ENCODE results near the gene TRIM3.

The TRIM3 gene

DNA sequence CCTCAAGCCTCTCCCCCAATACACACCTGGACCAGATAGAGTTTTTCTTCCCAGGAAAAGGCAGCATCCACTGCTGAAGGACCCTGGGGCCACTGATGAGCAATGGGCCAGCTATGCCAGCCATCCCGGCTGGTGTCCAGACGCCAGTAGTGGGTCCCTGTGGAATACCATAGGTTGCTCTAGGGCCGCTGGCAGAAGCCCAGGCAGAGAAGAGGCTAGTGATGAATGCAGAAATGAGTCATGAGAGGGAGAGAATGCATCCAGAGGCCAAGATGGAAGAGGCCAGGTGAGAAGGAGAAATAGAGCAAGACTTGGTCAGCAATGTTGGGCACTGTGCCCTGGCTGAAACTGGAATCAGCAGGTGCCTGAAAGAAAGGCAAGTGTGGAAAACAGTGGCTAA, 41.9 kb downstream of the TRIM3 start (continued):
- TF ChIP-seq ZFP3 (CRISPR knock-in tag; IDR thresholded peaks at IDR 0.05), result no peak
- TF ChIP-seq PPARA (CRISPR knock-in tag; IDR thresholded peaks at IDR 0.05; ENCODE audit: borderline replicate concordance), result no peak
- TF ChIP-seq ISL1 (CRISPR knock-in tag; IDR thresholded peaks at IDR 0.05), result no peak
- TF ChIP-seq ESRRG (CRISPR knock-in tag; IDR thresholded peaks at IDR 0.05), result no peak
- no peak for TF ChIP-seq ZNF565 (CRISPR knock-in tag; conservative IDR thresholded peaks at IDR 0.05; ENCODE audit: low read depth)
- TF ChIP-seq, protein P1, sequence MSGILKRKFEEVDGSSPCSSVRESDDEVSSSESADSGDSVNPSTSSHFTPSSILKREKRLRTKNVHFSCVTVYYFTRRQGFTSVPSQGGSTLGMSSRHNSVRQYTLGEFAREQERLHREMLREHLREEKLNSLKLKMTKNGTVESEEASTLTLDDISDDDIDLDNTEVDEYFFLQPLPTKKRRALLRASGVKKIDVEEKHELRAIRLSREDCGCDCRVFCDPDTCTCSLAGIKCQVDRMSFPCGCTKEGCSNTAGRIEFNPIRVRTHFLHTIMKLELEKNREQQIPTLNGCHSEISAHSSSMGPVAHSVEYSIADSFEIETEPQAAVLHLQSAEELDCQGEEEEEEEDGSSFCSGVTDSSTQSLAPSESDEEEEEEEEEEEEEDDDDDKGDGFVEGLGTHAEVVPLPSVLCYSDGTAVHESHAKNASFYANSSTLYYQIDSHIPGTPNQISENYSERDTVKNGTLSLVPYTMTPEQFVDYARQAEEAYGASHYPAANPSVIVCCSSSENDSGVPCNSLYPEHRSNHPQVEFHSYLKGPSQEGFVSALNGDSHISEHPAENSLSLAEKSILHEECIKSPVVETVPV (CRISPR knock-in tag; IDR thresholded peaks at IDR 0.05), result no peak

DNA sequence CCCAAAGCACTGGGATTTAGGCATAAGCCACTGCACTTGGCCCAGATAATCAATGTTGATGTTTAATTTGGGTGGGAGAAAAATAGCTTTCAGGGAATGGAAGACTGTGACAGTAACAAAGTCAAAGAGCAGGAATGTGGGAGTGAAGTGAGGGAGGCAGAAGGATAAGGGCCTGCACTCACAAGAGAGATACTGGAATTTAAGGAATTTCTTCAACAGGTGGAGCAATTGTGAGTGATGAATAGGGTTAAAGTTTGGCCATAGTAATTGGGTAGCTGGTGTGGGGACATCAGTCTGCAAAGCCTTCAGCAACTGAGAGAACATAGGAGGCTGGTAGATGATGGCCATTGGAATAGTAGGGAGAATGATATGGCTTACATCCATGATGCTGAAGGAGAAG, 46.2 kb downstream of the TRIM3 start:
- TF ChIP-seq TOX (CRISPR knock-in tag; IDR thresholded peaks at IDR 0.05; ENCODE audit: borderline replicate concordance) (no peak), ARNTL (CRISPR knock-in tag; IDR thresholded peaks at IDR 0.05; ENCODE audit: borderline replicate concordance, low read depth) (no peak), BACH2 (CRISPR knock-in tag; IDR thresholded peaks at IDR 0.05; ENCODE audit: borderline replicate concordance) (no peak), OSR1 (CRISPR knock-in tag; IDR thresholded peaks at IDR 0.05) (no peak), ZFP3 (CRISPR knock-in tag; IDR thresholded peaks at IDR 0.05) (no peak), ZC3H10 (CRISPR knock-in tag; IDR thresholded peaks at IDR 0.05) (no peak), ZNF8 (CRISPR knock-in tag; IDR thresholded peaks at IDR 0.05) (no peak), ZFP30 (CRISPR knock-in tag; IDR thresholded peaks at IDR 0.05) (no peak), TCF4 (CRISPR knock-in tag; IDR thresholded peaks at IDR 0.05; ENCODE audit: borderline replicate concordance) (no peak), ESRRG (CRISPR knock-in tag; IDR thresholded peaks at IDR 0.05) (no peak), SNAI2 (CRISPR knock-in tag; IDR thresholded peaks at IDR 0.05) (no peak), ISL1 (CRISPR knock-in tag; IDR thresholded peaks at IDR 0.05) (no peak), RARB (CRISPR knock-in tag; IDR thresholded peaks at IDR 0.05) (no peak)
- TF ChIP-seq, protein P1 (CRISPR knock-in tag; IDR thresholded peaks at IDR 0.05), result no peak
- TF ChIP-seq, protein P2, sequence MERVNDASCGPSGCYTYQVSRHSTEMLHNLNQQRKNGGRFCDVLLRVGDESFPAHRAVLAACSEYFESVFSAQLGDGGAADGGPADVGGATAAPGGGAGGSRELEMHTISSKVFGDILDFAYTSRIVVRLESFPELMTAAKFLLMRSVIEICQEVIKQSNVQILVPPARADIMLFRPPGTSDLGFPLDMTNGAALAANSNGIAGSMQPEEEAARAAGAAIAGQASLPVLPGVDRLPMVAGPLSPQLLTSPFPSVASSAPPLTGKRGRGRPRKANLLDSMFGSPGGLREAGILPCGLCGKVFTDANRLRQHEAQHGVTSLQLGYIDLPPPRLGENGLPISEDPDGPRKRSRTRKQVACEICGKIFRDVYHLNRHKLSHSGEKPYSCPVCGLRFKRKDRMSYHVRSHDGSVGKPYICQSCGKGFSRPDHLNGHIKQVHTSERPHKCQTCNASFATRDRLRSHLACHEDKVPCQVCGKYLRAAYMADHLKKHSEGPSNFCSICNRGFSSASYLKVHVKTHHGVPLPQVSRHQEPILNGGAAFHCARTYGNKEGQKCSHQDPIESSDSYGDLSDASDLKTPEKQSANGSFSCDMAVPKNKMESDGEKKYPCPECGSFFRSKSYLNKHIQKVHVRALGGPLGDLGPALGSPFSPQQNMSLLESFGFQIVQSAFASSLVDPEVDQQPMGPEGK (CRISPR knock-in tag; IDR thresholded peaks at IDR 0.05; ENCODE audit: borderline replicate concordance), result no peak
- TF ChIP-seq, protein P3, sequence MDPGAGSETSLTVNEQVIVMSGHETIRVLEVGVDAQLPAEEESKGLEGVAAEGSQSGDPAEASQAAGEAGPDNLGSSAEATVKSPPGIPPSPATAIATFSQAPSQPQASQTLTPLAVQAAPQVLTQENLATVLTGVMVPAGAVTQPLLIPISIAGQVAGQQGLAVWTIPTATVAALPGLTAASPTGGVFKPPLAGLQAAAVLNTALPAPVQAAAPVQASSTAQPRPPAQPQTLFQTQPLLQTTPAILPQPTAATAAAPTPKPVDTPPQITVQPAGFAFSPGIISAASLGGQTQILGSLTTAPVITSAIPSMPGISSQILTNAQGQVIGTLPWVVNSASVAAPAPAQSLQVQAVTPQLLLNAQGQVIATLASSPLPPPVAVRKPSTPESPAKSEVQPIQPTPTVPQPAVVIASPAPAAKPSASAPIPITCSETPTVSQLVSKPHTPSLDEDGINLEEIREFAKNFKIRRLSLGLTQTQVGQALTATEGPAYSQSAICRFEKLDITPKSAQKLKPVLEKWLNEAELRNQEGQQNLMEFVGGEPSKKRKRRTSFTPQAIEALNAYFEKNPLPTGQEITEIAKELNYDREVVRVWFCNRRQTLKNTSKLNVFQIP (CRISPR knock-in tag; IDR thresholded peaks at IDR 0.05; ENCODE audit: borderline replicate concordance, low read depth), result no peak
- TF ChIP-seq, protein P4, sequence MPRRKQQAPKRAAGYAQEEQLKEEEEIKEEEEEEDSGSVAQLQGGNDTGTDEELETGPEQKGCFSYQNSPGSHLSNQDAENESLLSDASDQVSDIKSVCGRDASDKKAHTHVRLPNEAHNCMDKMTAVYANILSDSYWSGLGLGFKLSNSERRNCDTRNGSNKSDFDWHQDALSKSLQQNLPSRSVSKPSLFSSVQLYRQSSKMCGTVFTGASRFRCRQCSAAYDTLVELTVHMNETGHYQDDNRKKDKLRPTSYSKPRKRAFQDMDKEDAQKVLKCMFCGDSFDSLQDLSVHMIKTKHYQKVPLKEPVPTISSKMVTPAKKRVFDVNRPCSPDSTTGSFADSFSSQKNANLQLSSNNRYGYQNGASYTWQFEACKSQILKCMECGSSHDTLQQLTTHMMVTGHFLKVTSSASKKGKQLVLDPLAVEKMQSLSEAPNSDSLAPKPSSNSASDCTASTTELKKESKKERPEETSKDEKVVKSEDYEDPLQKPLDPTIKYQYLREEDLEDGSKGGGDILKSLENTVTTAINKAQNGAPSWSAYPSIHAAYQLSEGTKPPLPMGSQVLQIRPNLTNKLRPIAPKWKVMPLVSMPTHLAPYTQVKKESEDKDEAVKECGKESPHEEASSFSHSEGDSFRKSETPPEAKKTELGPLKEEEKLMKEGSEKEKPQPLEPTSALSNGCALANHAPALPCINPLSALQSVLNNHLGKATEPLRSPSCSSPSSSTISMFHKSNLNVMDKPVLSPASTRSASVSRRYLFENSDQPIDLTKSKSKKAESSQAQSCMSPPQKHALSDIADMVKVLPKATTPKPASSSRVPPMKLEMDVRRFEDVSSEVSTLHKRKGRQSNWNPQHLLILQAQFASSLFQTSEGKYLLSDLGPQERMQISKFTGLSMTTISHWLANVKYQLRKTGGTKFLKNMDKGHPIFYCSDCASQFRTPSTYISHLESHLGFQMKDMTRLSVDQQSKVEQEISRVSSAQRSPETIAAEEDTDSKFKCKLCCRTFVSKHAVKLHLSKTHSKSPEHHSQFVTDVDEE (CRISPR knock-in tag; IDR thresholded peaks at IDR 0.05), result no peak
- no peak for ATAC-seq

DNA sequence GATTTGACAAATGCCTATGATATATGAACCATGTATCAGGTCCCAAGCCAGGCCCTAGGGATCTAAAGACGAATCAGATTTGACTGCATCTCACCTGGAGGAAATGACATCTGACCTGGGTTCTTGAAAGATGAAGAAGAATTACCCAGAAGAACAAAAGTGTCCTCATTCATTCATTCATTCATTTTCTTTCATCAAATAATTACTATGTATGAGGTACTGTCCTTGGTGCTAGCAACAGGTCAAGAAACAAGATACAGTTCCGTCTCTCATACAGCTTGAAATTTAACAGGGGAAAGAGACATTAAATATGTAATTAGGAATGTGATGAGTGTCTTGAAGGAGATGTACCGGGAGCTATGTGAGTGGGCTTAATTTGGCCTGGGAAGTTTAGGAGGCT, 53.1 kb downstream of the TRIM3 start:
- no peak for ATAC-seq
- TF ChIP-seq ZC3H10 (CRISPR knock-in tag; IDR thresholded peaks at IDR 0.05) (no peak), OSR1 (CRISPR knock-in tag; IDR thresholded peaks at IDR 0.05) (no peak), ZFP3 (CRISPR knock-in tag; IDR thresholded peaks at IDR 0.05) (no peak), ZFP30 (CRISPR knock-in tag; IDR thresholded peaks at IDR 0.05) (no peak), SNAI2 (CRISPR knock-in tag; IDR thresholded peaks at IDR 0.05) (no peak), ZNF70 (CRISPR knock-in tag; IDR thresholded peaks at IDR 0.05) (no peak), ZNF565 (CRISPR knock-in tag; conservative IDR thresholded peaks at IDR 0.05; ENCODE audit: low read depth) (no peak)
- TF ChIP-seq, protein P4 (CRISPR knock-in tag; IDR thresholded peaks at IDR 0.05), result no peak
- TF ChIP-seq, protein P2 (CRISPR knock-in tag; IDR thresholded peaks at IDR 0.05; ENCODE audit: borderline replicate concordance), result no peak
- TF ChIP-seq, protein P1 (CRISPR knock-in tag; IDR thresholded peaks at IDR 0.05), result no peak

Data from SK-N-SH treated with all-trans-retinoic acid at 6 μM for 48 hours (cell line).